Cardiac fibroblast (primary cell): ENCODE results near the gene LHX4.

ENCODE experiments used
- DNase-seq, 2 donors: peaks; one replicate each; pipeline versions ENCODE4 v3.0.0 to v3.0.0-alpha.2; 2010; ENCODE audit warnings: low read depth in 2 of 2
- H3K4me3 ChIP-seq, 2 donors: replicated peaks in 1 of 2; 1 replicate in 1 of 2; 2 replicates in 1 of 2; pipeline ENCODE4 v1.5.1; 2011; ENCODE audit warnings: low read depth in 2 of 2, low read length in 2 of 2, mild to moderate bottlenecking in 2 of 2, moderate library complexity in 1 of 2
- CTCF ChIP-seq: IDR thresholded peaks from one replicate; pipeline ENCODE4 v1.5.1; 2011; ENCODE audit warnings: low read depth, mild to moderate bottlenecking, low read length, inconsistent platforms

Gene LHX4

GRCh38 chr1:180294711-180295110, 64.6 kb downstream of the LHX4 start:
- no peak for TF ChIP-seq CTCF

GRCh38 chr1:180295999-180296398, 65.9 kb downstream of the LHX4 start:
- TF ChIP-seq CTCF, result no peak
- DNase-seq, result no peak
- no peak overlapping the region for H3K4me3 ChIP-seq

More at GRCh38 chr1:180294711-180295110, 64.6 kb downstream of the LHX4 start:
- no peak for DNase-seq
- H3K4me3 ChIP-seq, result no peak overlapping the region

- no peak for DNase-seq
- H3K4me3 ChIP-seq, result no peak overlapping the region
- TF ChIP-seq CTCF, result no peak
Measured at GRCh38 chr1:180299479-180300221, 69.6 kb downstream of the LHX4 start.

- no peak for TF ChIP-seq CTCF
- no peak overlapping the region for H3K4me3 ChIP-seq
- peak; percentile 13 to 45 for DNase-seq
Measured at GRCh38 chr1:180301135-180301742, 71.2 kb downstream of the LHX4 start.

- no peak overlapping the region for H3K4me3 ChIP-seq
- peak; percentile 44 to 69 for DNase-seq
- no peak for TF ChIP-seq CTCF
Measured at GRCh38 chr1:180309338-180309737, 79.3 kb downstream of the LHX4 start.

- no peak for TF ChIP-seq CTCF
- peak; percentile 31 to 81 for DNase-seq
- no peak overlapping the region for H3K4me3 ChIP-seq
Measured at GRCh38 chr1:180310095-180310494, 80.0 kb downstream of the LHX4 start.
